CD14-positive monocyte (primary cell): ENCODE results near the gene HOXA5. TPM values are rescaled to one million over a fixed set of nuclear protein-coding genes. Genes with fewer than 3 reads are reported as not detected.

Source experiments
- DNase-seq, 3 donors: peaks; one replicate each; pipeline ENCODE4 v3.0.0-alpha.2; 2011 to 2022
- H2AFZ ChIP-seq: 2 replicates; pipeline ENCODE4 v1.6.0; 2012; ENCODE audit warnings: mild to moderate bottlenecking, low read depth, low read length, inconsistent platforms; ENCODE audit not compliant: insufficient read depth, poor library complexity, severe bottlenecking
- H3K27ac ChIP-seq, 2 donors: 1 replicate in 1 of 2; 2 replicates in 1 of 2; pipeline ENCODE4 v1.5.1; 2012 to 2013; ENCODE audit warnings: low read length in 2 of 2, control low read depth in 1 of 2, inconsistent platforms in 1 of 2, low read depth in 1 of 2, mild to moderate bottlenecking in 1 of 2
- H3K27me3 ChIP-seq, 2 donors: one replicate each; pipeline versions ENCODE4 v1.6.0 to v1.6.1; 2011 to 2013; ENCODE audit warnings: low read length in 2 of 2; ENCODE audit not compliant: control insufficient read depth in 2 of 2, insufficient read depth in 2 of 2
- H3K36me3 ChIP-seq, 2 donors: replicated peaks in 1 of 2; 1 replicate in 1 of 2; 2 replicates in 1 of 2; pipeline versions ENCODE4 v1.5.1 to v1.6.1; 2012 to 2013; ENCODE audit warnings: low read length in 2 of 2, control low read depth in 1 of 2, inconsistent platforms in 1 of 2, mild to moderate bottlenecking in 1 of 2; ENCODE audit not compliant: insufficient read depth in 2 of 2, control insufficient read depth in 1 of 2
- H3K4me1 ChIP-seq, 2 donors: 1 replicate in 1 of 2; 2 replicates in 1 of 2; pipeline versions ENCODE4 v1.5.1 to v1.6.1; 2012 to 2013; ENCODE audit warnings: low read length in 2 of 2, control low read depth in 1 of 2, inconsistent platforms in 1 of 2, mild to moderate bottlenecking in 1 of 2, moderate library complexity in 1 of 2; ENCODE audit not compliant: insufficient read depth in 2 of 2, control insufficient read depth in 1 of 2
- H3K4me2 ChIP-seq: replicated peaks from 2 replicates; pipeline ENCODE3; 2012; ENCODE audit warnings: low read length, moderate library complexity, mild to moderate bottlenecking; ENCODE audit not compliant: poor library complexity, severe bottlenecking; ENCODE audit errors: extremely low read depth
- H3K4me3 ChIP-seq, 3 experiments: fragments of 200-600 bp in 1 of 3; sonication (generic) in 1 of 3; replicated peaks in 1 of 3; 1 replicate in 2 of 3; 2 replicates in 1 of 3; pipeline ENCODE4 v1.5.1; 2011 to 2013; ENCODE audit warnings: low read length in 3 of 3, mild to moderate bottlenecking in 3 of 3, control low read depth in 2 of 3, low read depth in 2 of 3, inconsistent platforms in 1 of 3, moderate library complexity in 1 of 3
- H3K79me2 ChIP-seq: 2 replicates; pipeline ENCODE4 v1.6.0; 2012; ENCODE audit warnings: mild to moderate bottlenecking, control low read depth, inconsistent platforms, low read length, moderate library complexity; ENCODE audit not compliant: insufficient read depth
- H3K9ac ChIP-seq: 2 replicates; pipeline ENCODE4 v1.6.0; 2017; ENCODE audit warnings: low read length, mild to moderate bottlenecking; ENCODE audit not compliant: insufficient read depth, poor library complexity, severe bottlenecking
- H3K9me3 ChIP-seq, 2 donors: replicated peaks in 1 of 2; 1 replicate in 1 of 2; 2 replicates in 1 of 2; pipeline versions ENCODE4 v1.5.1 to v1.6.1; 2012 to 2013; ENCODE audit warnings: low read length in 2 of 2, control low read depth in 1 of 2; ENCODE audit not compliant: control insufficient read depth in 1 of 2, insufficient read depth in 1 of 2
- H4K20me1 ChIP-seq: 2 replicates; pipeline ENCODE4 v1.6.0; 2012; ENCODE audit warnings: mild to moderate bottlenecking, low read length, control low read depth, moderate library complexity; ENCODE audit not compliant: insufficient read depth
- H3K27ac Mint-ChIP-seq, 7 donors: one replicate each; pipeline ENCODE4 v1.8.0; 2020; ENCODE audit warnings: mild to moderate bottlenecking in 7 of 7, mixed read lengths in 7 of 7, moderate library complexity in 6 of 7, inconsistent platforms in 2 of 7
- H3K27me3 Mint-ChIP-seq, 3 donors: one replicate each; pipeline ENCODE4 v1.8.0; 2021 to 2022; ENCODE audit warnings: low read depth in 3 of 3, mild to moderate bottlenecking in 3 of 3, mixed read lengths in 3 of 3, moderate library complexity in 3 of 3, inconsistent platforms in 1 of 3
- H3K36me3 Mint-ChIP-seq, 2 donors: one replicate each; pipeline ENCODE4 v1.8.0; 2020; ENCODE audit warnings: mixed read lengths in 2 of 2, inconsistent platforms in 1 of 2, mild to moderate bottlenecking in 1 of 2
- H3K4me1 Mint-ChIP-seq: one replicate; pipeline ENCODE4 v1.8.0; 2020; ENCODE audit warnings: mild to moderate bottlenecking, mixed read lengths
- H3K4me3 Mint-ChIP-seq, 2 donors: one replicate each; pipeline ENCODE4 v1.8.0; 2020; ENCODE audit warnings: mild to moderate bottlenecking in 2 of 2, mixed read lengths in 2 of 2, moderate library complexity in 1 of 2
- H3K9me3 Mint-ChIP-seq, 7 donors: one replicate each; pipeline ENCODE4 v1.8.0; 2020 to 2022; ENCODE audit warnings: mixed read lengths in 7 of 7, mild to moderate bottlenecking in 6 of 7, moderate library complexity in 6 of 7, inconsistent platforms in 2 of 7
- CTCF ChIP-seq: fragments of 200-600 bp; IDR thresholded peaks from one replicate; pipeline ENCODE4 v1.8.0; 2022; ENCODE audit warnings: antibody characterized with exemption, mild to moderate bottlenecking
- WGBS: methylation state at CpG from one replicate; pipeline ENCODE4 v1.1.5; 2013; ENCODE audit warnings: missing lambda C conversion rate; ENCODE audit not compliant: insufficient coverage; 5-methylcytosine and 5-hydroxymethylcytosine counted together
- intact Hi-C, 2 donors: fragments of 100-400 bp; cut with micrococcal nuclease; formaldehyde crosslinking; loops; one replicate each; pipeline versions ENCODE4 v1.15.0 to v1.15.1; 2023
- polyA plus RNA-seq, 3 donors: library from polyadenylated mRNA; depleted of rRNA in 1 of 3; unstranded in 2 of 3; stranded (reverse) in 1 of 3; fragments of 300-500 nt in 2 of 3; fragments of >200 nt in 1 of 3; fragmentation: Illumina TruSeq in 2 of 3; gene quantifications; 1 replicate in 2 of 3; 2 replicates in 1 of 3; pipeline ENCODE4 v1.2.3, GENCODE V29; 2012 to 2021

The HOXA5 gene
- polyA plus RNA-seq, 3 donors = 0.85 to 3.0 (median 1.8) TPM

GRCh38 chr7:27125986-27126394 is 17.5 kb downstream of the HOXA5 start:
- WGBS = 88% methylated on average over 4 of the region's 5 CpGs
- Mint-ChIP-seq H3K27ac (no peak overlapping the region), H3K4me3 (no peak overlapping the region), H3K4me1 (peaks cover 6% of the 10 kb centered on the region), H3K36me3 (peaks cover 0 to 2% of the 10 kb centered on the region in 2 donors), H3K27me3 (peaks cover 3 to 10% (median 4%) of the 10 kb centered on the region in 3 donors), H3K9me3 (peaks cover 0 to 4% (median 2%) of the 10 kb centered on the region in 7 donors)
- intact Hi-C loops = no loop called here
- Histone ChIP-seq H3K9ac (no peak overlapping the region), H3K4me3 (no peak overlapping the region), H4K20me1 (no peaks in the 10 kb centered on the region), H3K4me1 (peaks cover 0 to 2% of the 10 kb centered on the region in 2 donors), H3K27me3 (no peaks in the 10 kb centered on the region), H3K79me2 (no peaks in the 10 kb centered on the region), H3K4me2 (no peak overlapping the region), H3K27ac (no peak overlapping the region), H2AFZ (no peak overlapping the region), H3K9me3 (no peaks in the 10 kb centered on the region), H3K36me3 (no peaks in the 10 kb centered on the region)
- no peak for DNase-seq
- TF ChIP-seq CTCF = no peak

- DNase-seq = no peak
- no peaks in the 10 kb centered on the region for H3K27me3 ChIP-seq
- TF ChIP-seq CTCF = no peak
- Mint-ChIP-seq H3K27me3 (peaks cover 3 to 10% (median 4%) of the 10 kb centered on the region in 3 donors), H3K4me1 (peaks cover 6% of the 10 kb centered on the region), H3K4me3 (no peak overlapping the region), H3K27ac (no peak overlapping the region), H3K36me3 (peaks cover 0 to 2% of the 10 kb centered on the region in 2 donors), H3K9me3 (peaks cover 0 to 4% (median 0%) of the 10 kb centered on the region in 7 donors)
- no peak overlapping the region for H2AFZ ChIP-seq
- WGBS = 96% methylated on average over 5 of the region's 8 CpGs
- H3K9me3 ChIP-seq = no peaks in the 10 kb centered on the region
- H3K4me3 ChIP-seq = no peak overlapping the region
- no peaks in the 10 kb centered on the region for H3K4me1 ChIP-seq
- no peaks in the 10 kb centered on the region for H3K79me2 ChIP-seq
- intact Hi-C loops = no loop called here
- no peaks in the 10 kb centered on the region for H4K20me1 ChIP-seq
- no peak overlapping the region for H3K9ac ChIP-seq
- H3K27ac ChIP-seq = no peak overlapping the region
- no peaks in the 10 kb centered on the region for H3K36me3 ChIP-seq
- H3K4me2 ChIP-seq = no peak overlapping the region
Measured at GRCh38 chr7:27124902-27125689, 18.4 kb downstream of the HOXA5 start.
